Ovary (tissue), 3 donors: ENCODE results near the gene SYNGR4.

Experiments used
- POLR2A ChIP-seq: fragments of 450-650 bp; IDR thresholded peaks from one replicate; pipeline ENCODE4 v1.6.1; 2017; ENCODE audit warnings: antibody characterized with exemption, mild to moderate bottlenecking, moderate library complexity
- TF ChIP-seq, protein P1 (sequence below), 3 donors: fragments of 450-650 bp in 2 of 3; fragments of 200-600 bp in 1 of 3; IDR thresholded peaks; one replicate each; pipeline versions ENCODE4 v1.5.1 to v1.8.0; 2016 to 2022; ENCODE audit warnings: antibody characterized with exemption in 3 of 3, mild to moderate bottlenecking in 1 of 3
- donor health status: DM: no; HTN: no; CAD: no.

DNA sequence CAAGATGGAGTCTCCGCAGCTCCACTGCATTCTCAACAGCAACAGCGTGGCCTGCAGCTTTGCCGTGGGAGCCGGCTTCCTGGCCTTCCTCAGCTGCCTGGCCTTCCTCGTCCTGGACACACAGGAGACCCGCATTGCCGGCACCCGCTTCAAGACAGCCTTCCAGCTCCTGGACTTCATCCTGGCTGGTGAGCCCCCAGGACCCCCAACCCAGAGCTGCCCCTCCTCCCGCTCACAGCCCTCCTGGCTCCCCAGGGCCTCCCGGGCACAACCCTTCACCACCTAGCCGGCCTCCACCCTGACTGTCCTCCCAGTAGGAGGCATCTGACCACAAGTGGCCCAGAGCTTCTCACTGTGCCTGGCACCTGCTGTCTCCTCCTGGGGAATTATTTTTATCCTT lies 9.4 kb downstream of the SYNGR4 start:
- TF ChIP-seq, protein P1, sequence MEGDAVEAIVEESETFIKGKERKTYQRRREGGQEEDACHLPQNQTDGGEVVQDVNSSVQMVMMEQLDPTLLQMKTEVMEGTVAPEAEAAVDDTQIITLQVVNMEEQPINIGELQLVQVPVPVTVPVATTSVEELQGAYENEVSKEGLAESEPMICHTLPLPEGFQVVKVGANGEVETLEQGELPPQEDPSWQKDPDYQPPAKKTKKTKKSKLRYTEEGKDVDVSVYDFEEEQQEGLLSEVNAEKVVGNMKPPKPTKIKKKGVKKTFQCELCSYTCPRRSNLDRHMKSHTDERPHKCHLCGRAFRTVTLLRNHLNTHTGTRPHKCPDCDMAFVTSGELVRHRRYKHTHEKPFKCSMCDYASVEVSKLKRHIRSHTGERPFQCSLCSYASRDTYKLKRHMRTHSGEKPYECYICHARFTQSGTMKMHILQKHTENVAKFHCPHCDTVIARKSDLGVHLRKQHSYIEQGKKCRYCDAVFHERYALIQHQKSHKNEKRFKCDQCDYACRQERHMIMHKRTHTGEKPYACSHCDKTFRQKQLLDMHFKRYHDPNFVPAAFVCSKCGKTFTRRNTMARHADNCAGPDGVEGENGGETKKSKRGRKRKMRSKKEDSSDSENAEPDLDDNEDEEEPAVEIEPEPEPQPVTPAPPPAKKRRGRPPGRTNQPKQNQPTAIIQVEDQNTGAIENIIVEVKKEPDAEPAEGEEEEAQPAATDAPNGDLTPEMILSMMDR (IDR thresholded peaks at IDR 0.05): no peak
- TF ChIP-seq POLR2A: no peak
